Activated CD8-positive, alpha-beta memory T cell treated with anti-CD3 and anti-CD28 coated beads, Interleukin-2, amount 10 ng/mL, durations not matched to agents 7 days and 5 days (primary cell): Measurements from ENCODE around the gene RERE. TPM values are rescaled to one million over a fixed set of nuclear protein-coding genes. Genes with fewer than 3 reads are reported as not detected.

ENCODE experiments used
- ATAC-seq: fragments of 150-1000 bp; cut with Tn5 transposase; one replicate; pipeline ENCODE4 v1.10.0; 2021; ENCODE audit warnings: moderate library complexity
- CTCF ChIA-PET: fragments of 350-600 bp; sonication (Branson Sonifier 250); formaldehyde crosslinking; loops from one replicate; lab custom pipeline; 2021; ENCODE audit warnings: antibody characterized with exemption; lab: Charles Lee
- DNase-seq: peaks from one replicate; pipeline ENCODE4 v3.0.0-alpha.2; 2020
- H3K27ac Mint-ChIP-seq: one replicate; pipeline ENCODE4 v1.8.0; 2021; ENCODE audit warnings: mild to moderate bottlenecking, mixed read lengths
- H3K27me3 Mint-ChIP-seq: one replicate; pipeline ENCODE4 v1.8.0; 2021; ENCODE audit warnings: mixed read lengths
- H3K36me3 Mint-ChIP-seq: one replicate; pipeline ENCODE4 v1.8.0; 2021; ENCODE audit warnings: mild to moderate bottlenecking, mixed read lengths
- H3K4me1 Mint-ChIP-seq: one replicate; pipeline ENCODE4 v1.8.0; 2021; ENCODE audit warnings: mixed read lengths
- H3K4me3 Mint-ChIP-seq: one replicate; pipeline ENCODE4 v1.8.0; 2021; ENCODE audit warnings: mild to moderate bottlenecking, moderate library complexity, mixed read lengths
- H3K9me3 Mint-ChIP-seq: one replicate; pipeline ENCODE4 v1.8.0; 2022; ENCODE audit warnings: low read depth, mixed read lengths
- total RNA-seq, 2 experiments: library from RNA; stranded (reverse); gene quantifications; one replicate each; pipeline ENCODE4 v1.2.3, GENCODE V29; 2021

Gene RERE
- total RNA-seq, 2 experiments from 2014 or later = 38.3 TPM

GRCh38 chr1:8562222-8562621 lies 255.2 kb downstream of the RERE start:
- Mint-ChIP-seq H3K4me3 (no peak overlapping the region), H3K27me3 (no peaks in the 10 kb centered on the region), H3K27ac (no peak overlapping the region), H3K36me3 (no peaks in the 10 kb centered on the region), H3K4me1 (peaks cover 18% of the 10 kb centered on the region), H3K9me3 (no peaks in the 10 kb centered on the region)
- DNase-seq (no peak), ATAC-seq (no peak)
- CTCF ChIA-PET = interaction anchor here (0.8 to 4.2 kb wide), 27 partner anchors 8 to 443 kb away, joined by 3 to 62 read pairs (median 5); no protein-coding TSS in a partner anchor

DNA sequence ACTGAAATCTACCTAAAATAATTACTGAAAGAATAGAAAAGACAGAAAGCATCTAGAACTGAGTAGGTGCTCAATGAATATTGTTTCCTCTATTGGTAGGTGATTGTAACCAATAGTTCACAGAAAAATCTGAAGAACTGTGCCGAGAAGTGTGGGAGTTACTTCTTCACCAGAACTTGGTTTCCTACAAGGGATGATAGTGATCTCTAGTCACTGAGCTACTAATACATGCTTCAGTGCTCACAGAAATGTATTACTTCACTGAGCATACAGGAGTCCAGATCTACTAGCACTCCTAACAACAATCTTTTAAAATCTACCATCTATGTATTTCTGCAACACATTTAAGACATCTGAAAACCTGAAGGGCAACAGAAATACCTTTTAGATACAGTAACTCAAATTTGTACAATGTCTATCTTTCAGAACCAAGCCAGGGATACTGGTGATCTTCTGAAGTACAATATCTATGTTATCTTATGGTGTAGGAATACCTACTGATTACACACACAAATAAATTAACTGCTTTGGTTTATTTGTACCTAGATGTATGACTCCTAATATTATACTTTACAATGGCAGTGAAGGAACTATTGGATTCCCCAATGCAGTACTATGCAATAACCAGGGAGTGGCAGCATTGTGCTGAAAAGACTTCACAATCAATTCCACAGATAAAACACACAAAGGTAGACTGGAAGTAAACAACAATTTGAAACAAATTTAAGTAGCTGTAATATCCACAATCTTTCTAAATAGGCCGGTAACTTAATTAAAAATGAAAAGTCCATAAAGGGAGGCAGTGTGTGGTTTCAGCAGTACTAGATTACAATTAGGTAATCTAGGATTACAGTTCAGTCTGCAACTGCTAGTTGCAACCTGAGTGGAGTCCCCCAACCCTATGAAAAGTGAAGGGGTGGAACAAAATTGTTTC lies 256.6 kb downstream of the RERE start:
- Mint-ChIP-seq H3K9me3 (no peaks in the 10 kb centered on the region), H3K36me3 (peaks cover 3% of the 10 kb centered on the region), H3K4me1 (peaks cover 17% of the 10 kb centered on the region), H3K27me3 (no peaks in the 10 kb centered on the region), H3K27ac (peak overlapping the region; percentile 12), H3K4me3 (no peak overlapping the region)
- CTCF ChIA-PET = interaction anchor here (0.5 to 4.2 kb wide), 32 partner anchors 9 to 445 kb away, joined by 3 to 62 read pairs (median 4); no protein-coding TSS in a partner anchor
- DNase-seq (no peak), ATAC-seq (peak; percentile 80)

- Mint-ChIP-seq H3K36me3 (peaks cover 7% of the 10 kb centered on the region), H3K4me1 (peaks cover 25% of the 10 kb centered on the region), H3K27me3 (no peaks in the 10 kb centered on the region), H3K27ac (no peak overlapping the region), H3K4me3 (no peak overlapping the region), H3K9me3 (no peaks in the 10 kb centered on the region)
- ATAC-seq = no peak
- DNase-seq = no peak
- CTCF ChIA-PET = interaction anchor here (0.5 to 4.2 kb wide), 7 partner anchors 10 to 289 kb away, joined by 3 to 62 read pairs (median 13); no protein-coding TSS in a partner anchor
Measured at GRCh38 chr1:8560035-8560434, 257.4 kb downstream of the RERE start.

DNA sequence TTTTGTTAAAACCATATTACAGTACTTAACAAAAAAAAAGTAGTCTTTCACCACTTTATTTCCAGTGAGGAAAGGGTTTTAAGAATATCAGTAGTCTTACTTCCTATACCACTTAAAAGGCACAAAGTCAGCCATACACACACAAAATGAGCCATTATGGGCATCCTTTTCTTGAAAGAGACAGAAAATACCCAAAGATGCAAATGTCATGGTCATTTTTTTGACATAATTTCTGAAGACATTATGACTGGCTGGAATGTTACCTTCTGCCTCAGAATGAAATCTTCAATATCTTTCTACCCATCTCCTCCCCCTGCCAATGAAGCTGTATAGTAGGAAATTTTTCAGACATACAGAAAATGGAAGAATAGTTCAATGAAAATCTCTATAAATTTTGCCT lies 261.9 kb downstream of the RERE start:
- CTCF ChIA-PET = interaction anchor here (0.5 to 2.0 kb wide), 6 partner anchors 8 to 474 kb away, joined by 3 to 7 read pairs (median 3); no protein-coding TSS in a partner anchor
- peak overlapping the region; percentile 42 for H3K27ac Mint-ChIP-seq
- H3K27me3 Mint-ChIP-seq = no peaks in the 10 kb centered on the region
- DNase-seq (no peak), ATAC-seq (no peak)
- peaks cover 13% of the 10 kb centered on the region for H3K36me3 Mint-ChIP-seq
- H3K9me3 Mint-ChIP-seq = no peaks in the 10 kb centered on the region
- no peak overlapping the region for H3K4me3 Mint-ChIP-seq
- H3K4me1 Mint-ChIP-seq = peaks cover 26% of the 10 kb centered on the region

DNA sequence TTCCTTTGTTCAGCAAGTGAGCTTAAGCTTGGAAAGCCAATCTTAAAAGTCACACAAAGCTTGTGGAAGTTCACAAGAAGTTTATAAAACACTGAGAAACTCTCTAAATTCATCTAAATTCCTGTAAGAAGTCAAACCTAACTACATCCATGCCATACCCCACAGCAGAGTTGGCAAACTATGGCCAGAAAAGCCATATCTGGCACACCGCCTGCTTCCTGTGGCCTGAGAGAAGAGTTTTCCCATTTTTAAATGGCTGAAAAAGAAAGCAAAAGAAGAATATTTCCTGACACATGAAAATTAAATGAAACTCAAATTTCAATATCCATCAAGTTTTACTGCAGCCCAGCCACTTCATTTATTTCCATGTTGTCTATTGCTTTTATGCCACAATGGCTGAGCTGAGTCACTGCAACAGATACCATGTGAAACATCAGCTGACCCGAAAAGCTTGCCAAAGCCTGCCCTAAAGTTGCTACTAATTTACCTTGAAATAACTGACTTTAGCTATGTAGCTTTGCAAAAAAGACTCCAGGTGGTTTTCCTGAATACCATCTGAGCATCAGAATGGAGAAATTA lies 262.4 kb downstream of the RERE start:
- no peak overlapping the region for H3K27ac Mint-ChIP-seq
- peaks cover 23% of the 10 kb centered on the region for H3K4me1 Mint-ChIP-seq
- CTCF ChIA-PET = interaction anchor here (0.5 to 2.0 kb wide), 8 partner anchors 9 to 473 kb away, joined by 3 to 7 read pairs (median 3); no protein-coding TSS in a partner anchor
- peaks cover 13% of the 10 kb centered on the region for H3K36me3 Mint-ChIP-seq
- H3K9me3 Mint-ChIP-seq = no peaks in the 10 kb centered on the region
- ATAC-seq (no peak), DNase-seq (no peak)
- H3K27me3 Mint-ChIP-seq = no peaks in the 10 kb centered on the region
- H3K4me3 Mint-ChIP-seq = no peak overlapping the region

- H3K27me3 Mint-ChIP-seq = no peaks in the 10 kb centered on the region
- no peaks in the 10 kb centered on the region for H3K9me3 Mint-ChIP-seq
- H3K4me1 Mint-ChIP-seq = peaks cover 28% of the 10 kb centered on the region
- DNase-seq = no peak
- H3K4me3 Mint-ChIP-seq = no peak overlapping the region
- CTCF ChIA-PET = interaction anchor here (2.1 to 2.6 kb wide), 2 partner anchors 9 to 174 kb away, joined by 8 to 10 read pairs; no protein-coding TSS in a partner anchor
- H3K36me3 Mint-ChIP-seq = peaks cover 13% of the 10 kb centered on the region
- H3K27ac Mint-ChIP-seq = no peak overlapping the region
- no peak for ATAC-seq
Measured at GRCh38 chr1:8552820-8553397, 264.5 kb downstream of the RERE start.

DNA sequence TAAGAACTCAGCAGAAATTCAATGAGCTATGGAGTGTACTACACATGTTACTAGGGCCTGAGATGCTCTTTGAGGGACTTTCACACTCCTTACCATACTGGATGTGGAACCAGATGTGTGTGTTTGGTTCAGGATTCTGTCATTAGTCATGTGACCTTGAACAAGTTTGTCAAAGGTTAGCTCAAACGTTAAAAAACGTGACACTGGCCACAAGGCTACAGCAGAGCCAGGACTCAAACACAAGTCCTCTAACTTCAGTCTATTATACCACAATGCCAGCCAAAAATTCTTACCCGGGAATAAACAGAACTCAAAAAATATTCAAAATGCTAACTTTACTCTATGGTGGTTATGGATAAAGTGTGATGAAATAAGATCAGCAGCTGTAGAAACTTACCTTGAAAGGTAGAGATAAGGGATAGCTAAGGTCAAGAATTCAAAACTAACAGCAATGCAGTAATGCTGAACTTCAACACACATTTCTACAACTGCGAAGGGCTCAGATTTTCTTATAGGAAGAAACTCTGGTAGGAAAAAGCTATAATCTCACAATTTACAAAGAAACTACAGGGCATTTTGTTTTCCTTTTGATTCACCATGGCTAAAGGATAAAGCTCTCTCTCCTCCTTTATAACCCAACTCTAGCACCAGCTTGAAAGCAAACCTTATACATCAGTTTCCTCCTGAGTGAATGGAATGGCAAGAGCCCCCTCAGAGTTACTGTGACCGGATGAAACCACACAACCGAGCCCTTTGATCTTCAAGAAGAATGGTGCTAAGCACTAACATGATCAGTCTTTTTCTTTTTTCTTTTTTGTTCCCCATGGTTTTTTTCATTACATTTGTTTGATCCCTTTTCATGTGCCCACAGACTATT lies 265.6 kb downstream of the RERE start:
- Mint-ChIP-seq H3K36me3 (peaks cover 13% of the 10 kb centered on the region), H3K27ac (peak overlapping the region; percentile 13), H3K9me3 (no peaks in the 10 kb centered on the region), H3K27me3 (no peaks in the 10 kb centered on the region), H3K4me1 (peaks cover 29% of the 10 kb centered on the region), H3K4me3 (no peak overlapping the region)
- CTCF ChIA-PET = interaction anchor here (0.5 to 2.6 kb wide), 5 partner anchors 10 to 297 kb away, joined by 3 to 10 read pairs (median 7); no protein-coding TSS in a partner anchor
- no peak for DNase-seq
- no peak for ATAC-seq

GRCh38 chr1:8551057-8551456 lies 266.4 kb downstream of the RERE start:
- peaks cover 12% of the 10 kb centered on the region for H3K36me3 Mint-ChIP-seq
- no peaks in the 10 kb centered on the region for H3K27me3 Mint-ChIP-seq

DNA sequence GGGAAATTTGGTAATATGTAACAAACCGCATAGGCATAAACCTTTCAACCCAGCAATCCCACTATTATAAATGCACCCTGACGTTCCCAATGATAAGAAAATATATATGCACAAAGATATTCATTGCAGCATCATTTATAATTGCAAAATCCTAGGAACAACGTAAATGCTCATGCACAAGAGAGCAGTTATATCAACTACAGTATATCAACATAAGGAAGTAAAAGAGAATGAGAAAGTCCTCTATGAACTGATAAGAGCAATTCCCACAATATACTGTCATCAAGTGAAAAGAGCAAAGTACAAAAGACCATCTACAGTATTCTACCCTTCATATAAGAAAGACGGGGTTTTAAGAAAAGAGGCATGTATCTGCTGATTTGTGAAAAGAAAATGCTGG lies 269.6 kb downstream of the RERE start:
- Mint-ChIP-seq H3K9me3 (peaks cover 6% of the 10 kb centered on the region), H3K4me3 (no peak overlapping the region), H3K36me3 (peaks cover 20% of the 10 kb centered on the region), H3K4me1 (peaks cover 26% of the 10 kb centered on the region), H3K27ac (no peak overlapping the region), H3K27me3 (no peaks in the 10 kb centered on the region)
- DNase-seq (no peak), ATAC-seq (no peak)
- CTCF ChIA-PET = no interaction called here

More at GRCh38 chr1:8551057-8551456, 266.4 kb downstream of the RERE start:
- Mint-ChIP-seq H3K27ac (no peak overlapping the region), H3K9me3 (no peaks in the 10 kb centered on the region), H3K4me3 (no peak overlapping the region), H3K4me1 (peaks cover 29% of the 10 kb centered on the region)
- no peak for ATAC-seq
- no peak for DNase-seq
- CTCF ChIA-PET = interaction anchor here (2.1 to 2.6 kb wide), 3 partner anchors 11 to 175 kb away, joined by 7 to 10 read pairs (median 8); no protein-coding TSS in a partner anchor

DNA sequence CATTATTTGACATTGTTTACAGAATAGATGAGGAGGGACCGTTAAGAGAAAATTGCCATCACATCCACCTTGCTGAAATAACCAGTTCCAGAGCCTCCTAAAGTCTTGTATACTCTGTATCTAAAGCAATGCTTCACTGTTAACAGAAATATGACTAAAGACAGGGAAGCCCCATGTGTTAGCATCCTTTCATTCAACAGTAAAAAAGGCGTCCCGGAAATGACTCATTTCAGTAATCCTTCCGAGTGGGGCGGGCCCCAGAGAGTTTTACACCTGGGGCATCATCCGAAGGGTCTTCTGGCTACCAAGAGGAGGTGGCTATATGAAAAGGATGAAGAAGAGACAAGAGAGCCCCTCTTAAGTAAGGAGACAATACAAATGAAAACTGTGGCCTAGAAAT lies 272.4 kb downstream of the RERE start:
- H3K9me3 Mint-ChIP-seq = peaks cover 6% of the 10 kb centered on the region
- CTCF ChIA-PET = interaction anchor here (1.6 kb wide), 1 partner anchor 304 kb away, joined by 3 read pairs; no protein-coding TSS in a partner anchor
- peak overlapping the region; percentile 46 for H3K27ac Mint-ChIP-seq
- peak; percentile 67 for DNase-seq
- no peak overlapping the region for H3K4me3 Mint-ChIP-seq
- ATAC-seq = peak; percentile 72
- peaks cover 24% of the 10 kb centered on the region for H3K36me3 Mint-ChIP-seq
- peaks cover 31% of the 10 kb centered on the region for H3K4me1 Mint-ChIP-seq
- H3K27me3 Mint-ChIP-seq = no peaks in the 10 kb centered on the region

DNA sequence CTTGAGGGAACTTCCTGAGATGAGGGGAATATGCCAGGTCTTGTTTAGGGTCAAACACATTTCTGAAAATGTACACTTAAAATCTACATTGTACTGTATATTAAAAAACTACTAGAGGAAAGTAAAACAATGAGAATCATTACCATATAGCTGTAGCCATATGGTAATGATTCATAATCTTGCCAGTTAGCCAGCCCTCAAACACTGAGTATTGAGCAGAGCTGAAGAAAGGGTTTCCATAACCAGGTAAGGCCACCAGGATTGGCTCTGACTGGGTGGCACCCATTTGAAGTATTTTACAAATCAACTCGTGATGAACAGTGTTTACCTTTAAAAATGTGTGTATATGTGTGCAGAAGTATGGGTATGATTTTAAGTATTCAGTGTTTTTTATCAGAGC lies 272.8 kb downstream of the RERE start:
- peak; percentile 59 for ATAC-seq
- Mint-ChIP-seq H3K36me3 (peaks cover 26% of the 10 kb centered on the region), H3K27me3 (no peaks in the 10 kb centered on the region), H3K27ac (peak overlapping the region; percentile 44), H3K9me3 (peaks cover 6% of the 10 kb centered on the region), H3K4me1 (peaks cover 34% of the 10 kb centered on the region), H3K4me3 (no peak overlapping the region)
- no peak for DNase-seq
- CTCF ChIA-PET = interaction anchor here (1.1 to 1.6 kb wide), 2 partner anchors 17 to 304 kb away, joined by 3 to 4 read pairs; no protein-coding TSS in a partner anchor

GRCh38 chr1:8543965-8544364 lies 273.5 kb downstream of the RERE start:
- H3K27ac Mint-ChIP-seq = no peak overlapping the region
- no peak for ATAC-seq
- peaks cover 6% of the 10 kb centered on the region for H3K9me3 Mint-ChIP-seq
- H3K4me3 Mint-ChIP-seq = no peak overlapping the region
- CTCF ChIA-PET = interaction anchor here (1.1 to 1.6 kb wide), 2 partner anchors 18 to 305 kb away, joined by 3 to 4 read pairs; no protein-coding TSS in a partner anchor
- DNase-seq = no peak
- H3K27me3 Mint-ChIP-seq = no peaks in the 10 kb centered on the region
- peaks cover 30% of the 10 kb centered on the region for H3K36me3 Mint-ChIP-seq
- H3K4me1 Mint-ChIP-seq = peaks cover 37% of the 10 kb centered on the region
